Measurements from ENCODE around the gene POLE. TPM values are rescaled to one million over a fixed set of nuclear protein-coding genes. Genes with fewer than 3 reads are reported as not detected.
"Not testable (repeated sequence)": the region's sequence is repeated elsewhere in the genome, so short reads cannot be mapped to it uniquely, and the experiment has no call there.

POLE gene
- total RNA-seq, 2 experiments from 2014 or later: 117 to 123 TPM

DNA sequence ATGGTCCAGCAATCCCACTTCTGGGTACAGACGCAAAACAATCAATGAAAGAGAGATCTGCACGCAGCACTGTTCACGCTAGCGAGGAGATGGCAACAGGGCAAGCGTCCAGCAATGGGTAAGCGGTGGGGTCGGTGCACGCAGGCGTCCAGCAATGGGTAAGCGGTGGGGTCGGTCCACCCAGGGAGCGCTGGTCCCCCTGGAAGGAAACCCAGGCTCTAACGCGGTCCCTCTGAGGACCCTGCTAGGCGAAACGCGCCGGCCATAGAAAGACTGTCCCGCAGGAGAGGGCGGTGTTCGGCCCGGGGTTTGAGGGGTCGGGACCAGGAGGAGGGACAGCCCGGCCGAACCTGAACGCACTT lies 22.9 kb upstream of the POLE start:
- DNase-seq: no peak
- H3K4me3 Mint-ChIP-seq: peak overlapping the region; percentile 81
- H3K4me1 Mint-ChIP-seq: peaks cover 17% of the 10 kb centered on the region
- H3K27ac Mint-ChIP-seq: peak overlapping the region; percentile 80
- H3K36me3 Mint-ChIP-seq: peaks cover 32% of the 10 kb centered on the region
- no peaks in the 10 kb centered on the region for H3K27me3 Mint-ChIP-seq
- H3K9me3 Mint-ChIP-seq: peaks cover 11% of the 10 kb centered on the region

GRCh38 chr12:132708150-132708549 lies 21.0 kb upstream of the POLE start:
- H3K4me3 Mint-ChIP-seq: no peak overlapping the region
- peaks cover 11% of the 10 kb centered on the region for H3K4me1 Mint-ChIP-seq
- no peak for DNase-seq
- H3K36me3 Mint-ChIP-seq: peaks cover 37% of the 10 kb centered on the region
- no peak overlapping the region for H3K27ac Mint-ChIP-seq
- H3K27me3 Mint-ChIP-seq: no peaks in the 10 kb centered on the region
- H3K9me3 Mint-ChIP-seq: peaks cover 11% of the 10 kb centered on the region

DNA sequence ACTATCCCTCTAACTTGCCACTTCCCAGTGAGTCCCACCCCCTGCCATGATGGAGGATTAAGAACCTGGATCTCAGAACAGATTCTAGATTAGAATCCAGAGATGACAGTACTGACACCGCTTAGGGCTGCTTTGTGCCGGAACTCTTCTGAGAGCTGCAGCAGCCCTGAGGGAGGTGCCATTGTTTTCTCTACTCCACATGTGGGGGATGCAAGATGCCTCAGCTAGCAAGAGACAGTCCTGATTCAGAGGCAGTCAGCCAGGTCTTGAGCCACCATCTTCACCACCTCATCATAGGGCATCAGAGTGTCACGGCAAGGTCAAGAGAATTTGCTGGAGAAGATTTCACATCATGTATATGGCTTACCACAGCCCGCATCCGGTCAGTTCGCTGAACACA lies 20.1 kb upstream of the POLE start:
- no peak overlapping the region for H3K4me3 Mint-ChIP-seq
- no peaks in the 10 kb centered on the region for H3K27me3 Mint-ChIP-seq
- DNase-seq: no peak
- H3K36me3 Mint-ChIP-seq: peaks cover 35% of the 10 kb centered on the region
- H3K4me1 Mint-ChIP-seq: peaks cover 8% of the 10 kb centered on the region
- H3K9me3 Mint-ChIP-seq: peaks cover 11% of the 10 kb centered on the region
- H3K27ac Mint-ChIP-seq: peak overlapping the region; percentile 9

DNA sequence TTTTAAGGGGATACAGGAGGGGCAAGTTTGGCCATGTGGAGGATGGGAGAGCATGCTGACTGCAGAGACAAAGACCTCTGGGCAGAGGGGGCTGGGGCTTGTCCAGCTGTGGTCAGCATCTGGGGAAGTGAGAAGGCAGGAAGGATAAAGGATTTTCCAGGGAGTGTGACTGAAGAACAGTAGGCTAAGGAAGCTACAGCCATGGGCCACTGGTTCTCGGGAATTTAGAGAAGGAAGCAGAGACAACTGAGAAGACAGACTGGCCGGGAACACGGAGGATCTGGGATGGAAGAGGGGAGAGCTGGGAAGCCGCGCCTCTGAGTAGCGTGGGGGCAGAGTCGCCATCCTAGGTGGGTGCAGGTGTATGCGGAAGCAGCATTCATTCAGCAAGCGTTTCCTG lies 16.5 kb upstream of the POLE start:
- Mint-ChIP-seq H3K27ac (peak overlapping the region; percentile 32), H3K4me1 (peaks cover 3% of the 10 kb centered on the region), H3K36me3 (peaks cover 41% of the 10 kb centered on the region), H3K9me3 (peaks cover 11% of the 10 kb centered on the region), H3K27me3 (no peaks in the 10 kb centered on the region), H3K4me3 (no peak overlapping the region)
- DNase-seq: no peak

- no peak overlapping the region for H3K27ac Mint-ChIP-seq
- peaks cover 43% of the 10 kb centered on the region for H3K36me3 Mint-ChIP-seq
- peaks cover 4% of the 10 kb centered on the region for H3K9me3 Mint-ChIP-seq
- peaks cover 3% of the 10 kb centered on the region for H3K4me1 Mint-ChIP-seq
- H3K4me3 Mint-ChIP-seq: no peak overlapping the region
- DNase-seq: no peak
- no peaks in the 10 kb centered on the region for H3K27me3 Mint-ChIP-seq
These were observed 15.5 kb upstream of the POLE start for GRCh38 chr12:132702640-132703039.

DNA sequence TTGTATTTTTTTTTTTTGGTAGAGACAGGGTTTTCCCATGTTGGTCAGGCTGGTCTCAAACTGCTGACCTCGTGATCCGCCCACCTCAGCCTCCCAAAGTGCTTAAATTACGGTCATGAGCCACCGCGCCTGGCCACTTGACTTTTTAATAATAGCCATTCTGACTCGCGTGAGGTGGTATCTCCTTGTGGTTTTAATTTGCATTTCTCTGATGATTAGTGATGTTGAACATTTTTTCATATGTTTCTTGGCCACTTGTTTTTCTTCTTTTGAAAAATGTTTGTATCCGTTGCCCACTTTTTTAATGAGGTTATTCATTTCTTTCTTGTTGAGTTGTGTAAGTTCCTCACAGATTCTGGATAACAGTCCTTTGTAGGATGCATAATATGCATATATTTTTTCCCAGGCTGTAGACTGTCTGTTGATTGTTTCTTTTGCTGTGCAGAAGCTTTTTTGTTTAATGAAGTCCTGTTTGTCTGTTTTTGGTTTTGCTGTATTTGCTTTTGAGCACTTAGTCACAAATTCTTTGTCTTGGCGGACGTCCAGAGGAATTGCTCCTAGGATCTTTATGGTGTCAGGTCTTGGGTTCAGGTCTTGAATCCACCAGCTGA lies 13.2 kb upstream of the POLE start:
- DNase-seq: no peak
- H3K9me3 Mint-ChIP-seq: peaks cover 1% of the 10 kb centered on the region
- H3K36me3 Mint-ChIP-seq: peaks cover 45% of the 10 kb centered on the region
- peaks cover 3% of the 10 kb centered on the region for H3K4me1 Mint-ChIP-seq
- no peak overlapping the region for H3K27ac Mint-ChIP-seq
- no peak overlapping the region for H3K4me3 Mint-ChIP-seq
- H3K27me3 Mint-ChIP-seq: no peaks in the 10 kb centered on the region

- Mint-ChIP-seq H3K9me3 (no peaks in the 10 kb centered on the region), H3K36me3 (peaks cover 39% of the 10 kb centered on the region), H3K4me1 (peaks cover 3% of the 10 kb centered on the region), H3K4me3 (no peak overlapping the region), H3K27me3 (no peaks in the 10 kb centered on the region), H3K27ac (no peak overlapping the region)
- DNase-seq: no peak
These were observed 11.2 kb upstream of the POLE start for GRCh38 chr12:132698341-132698740.

DNA sequence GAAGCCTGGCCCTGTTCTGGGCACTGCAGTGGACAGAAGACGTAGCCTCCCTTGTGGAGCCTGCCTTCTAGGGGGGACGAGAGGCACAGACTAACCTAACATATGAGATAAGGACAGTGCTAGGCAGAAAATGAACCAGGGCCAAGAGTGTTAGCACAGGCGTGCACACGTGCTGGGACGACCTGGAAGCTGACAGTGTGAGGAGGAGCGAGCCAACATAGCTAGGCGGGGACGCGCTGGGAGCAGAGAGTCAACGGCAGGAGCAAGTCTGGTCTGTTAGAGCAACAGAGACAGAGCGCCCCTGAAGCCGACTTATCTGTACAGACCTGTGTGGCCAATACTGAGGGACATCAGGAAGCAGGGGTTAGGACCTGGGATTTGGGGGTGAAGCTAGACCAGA lies 8.3 kb upstream of the POLE start:
- Mint-ChIP-seq H3K9me3 (no peaks in the 10 kb centered on the region), H3K27me3 (no peaks in the 10 kb centered on the region), H3K27ac (no peak overlapping the region), H3K4me3 (no peak overlapping the region), H3K36me3 (peaks cover 35% of the 10 kb centered on the region), H3K4me1 (peaks cover 2% of the 10 kb centered on the region)
- DNase-seq: no peak

- H3K4me3 Mint-ChIP-seq, H3K27me3 Mint-ChIP-seq, DNase-seq, H3K27ac Mint-ChIP-seq, H3K9me3 Mint-ChIP-seq, H3K4me1 Mint-ChIP-seq: not testable (repeated sequence)
- H3K36me3 Mint-ChIP-seq: peaks cover 32% of the 10 kb centered on the region
These were observed 7.7 kb upstream of the POLE start for GRCh38 chr12:132694888-132695287.

DNA sequence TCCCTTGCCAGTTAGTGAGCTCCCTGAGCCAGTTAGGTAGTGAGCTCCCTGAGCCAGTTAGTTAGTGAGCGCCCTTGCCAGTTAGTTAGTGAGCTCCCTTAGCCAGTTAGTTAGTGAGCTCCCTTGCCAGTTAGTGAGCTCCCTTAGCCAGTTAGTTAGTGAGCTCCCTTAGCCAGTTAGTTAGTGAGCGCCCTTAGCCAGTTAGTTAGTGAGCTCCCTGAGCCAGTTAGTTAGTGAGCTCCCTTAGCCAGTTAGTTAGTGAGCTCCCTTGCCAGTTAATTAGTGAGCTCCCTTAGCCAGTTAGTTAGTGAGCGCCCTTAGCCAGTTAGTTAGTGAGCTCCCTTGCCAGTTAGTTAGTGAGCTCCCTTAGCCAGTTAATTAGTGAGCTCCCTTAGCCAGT lies 4.9 kb upstream of the POLE start:
- not testable (repeated sequence) for H3K27ac Mint-ChIP-seq, H3K4me1 Mint-ChIP-seq, H3K4me3 Mint-ChIP-seq, H3K27me3 Mint-ChIP-seq, H3K9me3 Mint-ChIP-seq, DNase-seq
- peaks cover 17% of the 10 kb centered on the region for H3K36me3 Mint-ChIP-seq

- Mint-ChIP-seq H3K27ac (no peak overlapping the region), H3K4me1 (peaks cover 11% of the 10 kb centered on the region), H3K4me3 (no peak overlapping the region), H3K27me3 (no peaks in the 10 kb centered on the region), H3K36me3 (peaks cover 17% of the 10 kb centered on the region), H3K9me3 (no peaks in the 10 kb centered on the region)
- no peak for DNase-seq
These were observed 3.0 kb upstream of the POLE start for GRCh38 chr12:132690112-132690511.

DNA sequence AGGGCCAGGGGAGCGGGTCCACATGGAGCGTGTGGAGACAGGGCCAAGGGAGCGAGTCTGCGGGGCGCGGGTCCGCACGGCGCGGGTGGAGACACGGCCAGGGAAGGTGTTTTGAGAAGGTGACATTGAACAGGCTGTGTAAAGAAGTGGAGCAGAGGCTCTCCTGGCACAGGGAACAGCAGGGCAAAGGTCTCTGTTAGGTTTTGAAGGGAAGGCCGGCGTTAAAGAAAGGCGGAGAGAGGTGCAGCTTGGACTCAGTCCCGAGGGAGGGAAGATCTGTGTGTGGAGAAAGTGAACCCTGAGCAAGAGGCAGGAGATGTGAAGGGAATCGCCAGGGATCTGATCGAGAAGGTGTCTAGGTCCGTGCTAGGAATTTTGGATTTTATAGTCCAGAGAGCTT lies 2.1 kb upstream of the POLE start:
- DNase-seq: no peak
- Mint-ChIP-seq H3K36me3 (peaks cover 19% of the 10 kb centered on the region), H3K27me3 (no peaks in the 10 kb centered on the region), H3K9me3 (no peaks in the 10 kb centered on the region), H3K4me3 (peak overlapping the region; percentile 76), H3K27ac (no peak overlapping the region), H3K4me1 (peaks cover 14% of the 10 kb centered on the region)

DNA sequence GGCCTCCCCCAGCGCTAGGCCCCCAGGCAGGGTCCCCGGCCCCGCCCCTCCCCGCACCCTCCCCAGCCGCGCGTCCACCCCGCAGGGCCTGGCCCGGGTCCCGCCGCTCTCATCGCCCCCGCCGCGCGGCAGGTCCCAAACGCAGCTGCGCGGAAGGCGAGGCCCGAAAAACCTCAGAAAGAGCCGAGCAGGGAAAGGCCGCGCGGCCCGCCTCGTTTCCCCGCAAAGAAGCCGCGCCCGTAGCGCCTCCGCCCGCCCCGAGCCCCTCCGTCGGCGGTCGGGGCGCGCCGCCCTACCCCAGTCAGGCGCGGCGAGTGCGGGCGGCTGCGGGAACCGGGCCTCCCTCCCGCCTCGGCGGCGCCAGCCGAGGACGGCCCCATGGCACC lies 324 bp downstream of the POLE start:
- DNase-seq: no peak
- Mint-ChIP-seq H3K4me1 (peaks cover 17% of the 10 kb centered on the region), H3K36me3 (peaks cover 23% of the 10 kb centered on the region), H3K27me3 (no peaks in the 10 kb centered on the region), H3K9me3 (no peaks in the 10 kb centered on the region), H3K4me3 (peak overlapping the region; percentile 80), H3K27ac (peak overlapping the region; percentile 25)

GRCh38 chr12:132685400-132685799 lies 1.7 kb downstream of the POLE start:
- H3K27ac Mint-ChIP-seq: peak overlapping the region; percentile 34
- peaks cover 17% of the 10 kb centered on the region for H3K4me1 Mint-ChIP-seq
- peaks cover 22% of the 10 kb centered on the region for H3K36me3 Mint-ChIP-seq
- H3K4me3 Mint-ChIP-seq: peak overlapping the region; percentile 80
- H3K9me3 Mint-ChIP-seq: no peaks in the 10 kb centered on the region
- DNase-seq: no peak
- no peaks in the 10 kb centered on the region for H3K27me3 Mint-ChIP-seq

DNA sequence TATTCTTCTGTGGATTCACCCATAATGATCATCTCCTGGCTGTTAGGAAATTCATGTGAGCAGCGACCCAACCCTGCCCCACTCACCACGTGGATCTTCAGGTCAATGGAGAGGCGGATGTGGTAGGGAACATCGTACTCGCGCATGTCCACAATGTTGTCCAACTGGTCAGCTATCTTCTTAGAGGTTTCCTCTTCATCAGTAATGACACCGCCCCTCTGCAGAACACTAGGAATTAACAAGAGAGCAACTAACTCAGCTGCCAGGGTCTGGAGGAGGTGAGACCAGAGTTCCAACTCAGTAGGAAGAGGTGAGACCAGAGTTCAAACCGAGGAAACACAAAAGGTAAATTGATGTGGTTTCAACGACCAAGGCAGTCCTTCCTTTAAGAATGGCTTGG lies 9.7 kb downstream of the POLE start:
- no peaks in the 10 kb centered on the region for H3K9me3 Mint-ChIP-seq

DNA sequence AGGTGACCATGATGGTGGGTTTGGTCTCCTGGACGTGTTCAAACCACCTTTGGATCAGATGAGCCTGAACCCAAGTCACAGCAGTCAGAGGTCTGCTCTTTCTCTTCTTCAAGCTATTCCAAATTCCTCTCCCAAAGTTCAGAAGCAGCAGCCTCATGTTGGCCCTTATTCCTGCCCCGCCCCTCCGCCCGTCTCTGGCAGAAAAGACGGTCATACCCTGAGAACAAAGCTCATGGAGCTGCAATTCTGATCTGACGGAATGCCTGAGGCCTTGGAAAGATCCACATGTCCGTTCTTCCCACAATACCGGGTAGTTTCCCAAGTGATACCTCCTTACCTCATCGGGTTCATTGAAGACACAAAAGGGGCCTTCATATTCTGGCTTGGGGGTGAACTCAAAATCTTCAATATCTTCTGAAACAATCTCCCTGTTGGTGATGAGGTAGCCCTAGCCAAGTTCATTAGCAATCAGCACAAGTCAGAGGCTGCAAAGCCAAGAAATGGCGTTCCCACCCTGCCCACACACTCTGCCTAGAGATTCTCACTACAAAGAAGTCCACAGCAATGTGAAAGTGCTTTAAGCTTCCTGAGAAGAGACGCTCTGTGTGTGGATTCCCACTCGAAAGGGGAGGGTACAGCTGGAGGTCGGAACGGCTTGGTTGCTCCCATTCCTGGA lies 11.2 kb downstream of the POLE start:
- no peaks in the 10 kb centered on the region for H3K27me3 Mint-ChIP-seq
- no peak for DNase-seq
- no peaks in the 10 kb centered on the region for H3K4me1 Mint-ChIP-seq
- H3K27ac Mint-ChIP-seq: no peak overlapping the region
- no peak overlapping the region for H3K4me3 Mint-ChIP-seq
- peaks cover 40% of the 10 kb centered on the region for H3K36me3 Mint-ChIP-seq
- no peaks in the 10 kb centered on the region for H3K9me3 Mint-ChIP-seq

More for the DNA sequence above, 9.7 kb downstream of the POLE start:
- Mint-ChIP-seq H3K27ac (no peak overlapping the region), H3K27me3 (no peaks in the 10 kb centered on the region), H3K36me3 (peaks cover 35% of the 10 kb centered on the region), H3K4me3 (no peak overlapping the region), H3K4me1 (no peaks in the 10 kb centered on the region)
- DNase-seq: no peak

Data from activated naive CD8-positive, alpha-beta T cell treated with anti-CD3 and anti-CD28 coated beads for 36 hours (primary cell).